NCI-H1048 (cell line): ENCODE data around the gene SMU1.

Experiments used
- DNase-seq: peaks from one replicate; lab custom pipeline; 2025; lab: John Stamatoyannopoulos, UW

SMU1 gene

GRCh38 chr9:33044677-33045282, 31.7 kb downstream of the SMU1 start:
- DNase-seq, result no peak

GRCh38 chr9:33044162-33044673, 32.3 kb downstream of the SMU1 start:
- DNase-seq, result no peak

GRCh38 chr9:33043671-33044070, 32.8 kb downstream of the SMU1 start:
- DNase-seq, result no peak

- DNase-seq, result no peak
Measured at GRCh38 chr9:33042473-33042872, 34.0 kb downstream of the SMU1 start.

GRCh38 chr9:33041432-33042188, 34.9 kb downstream of the SMU1 start:
- no peak for DNase-seq

- no peak for DNase-seq
Measured at GRCh38 chr9:33040792-33041431, 35.6 kb downstream of the SMU1 start.

- DNase-seq, result no peak
Measured at GRCh38 chr9:33032865-33033264, 43.6 kb downstream of the SMU1 start.

- DNase-seq, result no peak
Measured at GRCh38 chr9:33032292-33032691, 44.2 kb downstream of the SMU1 start.

GRCh38 chr9:33030285-33030684, 46.2 kb downstream of the SMU1 start:
- DNase-seq, result no peak

GRCh38 chr9:33029231-33029786, 47.2 kb downstream of the SMU1 start:
- no peak for DNase-seq

GRCh38 chr9:33025572-33026342, 50.7 kb downstream of the SMU1 start:
- DNase-seq, result no peak

- DNase-seq, result peak; percentile 80
Measured at GRCh38 chr9:33024966-33025571, 51.4 kb downstream of the SMU1 start, which contains the start of gene DNAJA1. DNAJA1 (plus strand) TSS chr9:33025273; CDS start chr9:33026485, 1,212 bp downstream.

- no peak for DNase-seq
Measured at GRCh38 chr9:33024126-33024965, 52.1 kb downstream of the SMU1 start.

- no peak for DNase-seq
Measured at GRCh38 chr9:33023661-33024060, 52.8 kb downstream of the SMU1 start.

GRCh38 chr9:33022755-33023154, 53.7 kb downstream of the SMU1 start:
- DNase-seq, result no peak

- no peak for DNase-seq
Measured at GRCh38 chr9:33022303-33022702, 54.2 kb downstream of the SMU1 start.

GRCh38 chr9:33019797-33020196, 56.7 kb downstream of the SMU1 start:
- DNase-seq, result no peak

GRCh38 chr9:33017283-33018041, 59.0 kb downstream of the SMU1 start:
- no peak for DNase-seq

- no peak for DNase-seq
Measured at GRCh38 chr9:33014665-33015014, 61.8 kb downstream of the SMU1 start.
